ENCODE measurements around the gene CCDC27.

The CCDC27 gene

GRCh38 chr1:3731583-3732433, 20.4 kb upstream of the CCDC27 start:
- TF ChIP-seq CTCF (IDR thresholded peaks at IDR 0.05) = no peak
- H3K4me2 ChIP-seq (ENCODE audit: low read length) = no peak overlapping the region
- H3K9me3 ChIP-seq (ENCODE audit: control insufficient read depth, low read length) = no peaks in the 10 kb centered on the region
- H3K27me3 ChIP-seq (ENCODE audit: control insufficient read depth, insufficient read depth, low read length) = no peaks in the 10 kb centered on the region
- no peaks in the 10 kb centered on the region for H3K36me3 ChIP-seq (ENCODE audit: control insufficient read depth, insufficient read depth, low read length)
- no peaks in the 10 kb centered on the region for H3K4me1 ChIP-seq
- no peak overlapping the region for H3K9ac ChIP-seq
- no peak overlapping the region for H2AFZ ChIP-seq
- H3K27ac ChIP-seq = no peak overlapping the region
- H3K4me3 ChIP-seq (ENCODE audit: low read depth, low read length) = no peak overlapping the region
- no peaks in the 10 kb centered on the region for H3K79me2 ChIP-seq

GRCh38 chr1:3732434-3733093, 19.7 kb upstream of the CCDC27 start:
- no peaks in the 10 kb centered on the region for H3K27me3 ChIP-seq (ENCODE audit: control insufficient read depth, insufficient read depth, low read length)
- no peak for TF ChIP-seq CTCF (IDR thresholded peaks at IDR 0.05)
- H3K4me2 ChIP-seq (ENCODE audit: low read length) = no peak overlapping the region

GRCh38 chr1:3733094-3733882, 19.0 kb upstream of the CCDC27 start:
- no peak overlapping the region for H2AFZ ChIP-seq
- no peaks in the 10 kb centered on the region for H3K9me3 ChIP-seq (ENCODE audit: control insufficient read depth, low read length)
- no peak for TF ChIP-seq CTCF (IDR thresholded peaks at IDR 0.05)
- no peaks in the 10 kb centered on the region for H3K27me3 ChIP-seq (ENCODE audit: control insufficient read depth, insufficient read depth, low read length)
- no peaks in the 10 kb centered on the region for H3K79me2 ChIP-seq
- no peak overlapping the region for H3K4me2 ChIP-seq (ENCODE audit: low read length)
- no peaks in the 10 kb centered on the region for H3K4me1 ChIP-seq
- no peak overlapping the region for H3K27ac ChIP-seq
- no peak overlapping the region for H3K9ac ChIP-seq
- H3K36me3 ChIP-seq (ENCODE audit: control insufficient read depth, insufficient read depth, low read length) = no peaks in the 10 kb centered on the region
- H3K4me3 ChIP-seq (ENCODE audit: low read depth, low read length) = no peak overlapping the region

More at GRCh38 chr1:3732434-3733093, 19.7 kb upstream of the CCDC27 start:
- Histone ChIP-seq H3K27ac (no peak overlapping the region), H3K9me3 (ENCODE audit: control insufficient read depth, low read length) (no peaks in the 10 kb centered on the region), H3K4me1 (no peaks in the 10 kb centered on the region), H3K79me2 (no peaks in the 10 kb centered on the region), H3K9ac (no peak overlapping the region), H2AFZ (no peak overlapping the region), H3K36me3 (ENCODE audit: control insufficient read depth, insufficient read depth, low read length) (no peaks in the 10 kb centered on the region), H3K4me3 (ENCODE audit: low read depth, low read length) (no peak overlapping the region)

GRCh38 chr1:3733883-3734589, 18.2 kb upstream of the CCDC27 start:
- no peaks in the 10 kb centered on the region for H3K79me2 ChIP-seq
- no peak overlapping the region for H3K4me2 ChIP-seq (ENCODE audit: low read length)
- H2AFZ ChIP-seq = no peak overlapping the region
- H3K4me3 ChIP-seq (ENCODE audit: low read depth, low read length) = no peak overlapping the region
- TF ChIP-seq CTCF (IDR thresholded peaks at IDR 0.05) = no peak
- no peaks in the 10 kb centered on the region for H3K4me1 ChIP-seq
- no peaks in the 10 kb centered on the region for H3K9me3 ChIP-seq (ENCODE audit: control insufficient read depth, low read length)
- no peak overlapping the region for H3K27ac ChIP-seq
- H3K27me3 ChIP-seq (ENCODE audit: control insufficient read depth, insufficient read depth, low read length) = no peaks in the 10 kb centered on the region
- no peak overlapping the region for H3K9ac ChIP-seq
- no peaks in the 10 kb centered on the region for H3K36me3 ChIP-seq (ENCODE audit: control insufficient read depth, insufficient read depth, low read length)
